Fibroblast of skin of right quadriceps (primary cell): ENCODE measurements around the gene TUBB2A.
"Not testable (repeated sequence)": the region's sequence is repeated elsewhere in the genome, so short reads cannot be mapped to it uniquely, and the experiment has no call there.

Experiments used
- DNase-seq: peaks from one replicate; pipeline ENCODE4 v3.0.0-alpha.2; 2013

The TUBB2A gene

GRCh38 chr6:3152689-3153088 lies 4.7 kb downstream of the TUBB2A start:
- no peak for DNase-seq

GRCh38 chr6:3151691-3152090 lies 5.7 kb downstream of the TUBB2A start:
- no peak for DNase-seq

GRCh38 chr6:3147914-3148757 lies 9.2 kb downstream of the TUBB2A start:
- DNase-seq, result no peak

- no peak for DNase-seq
Observed at GRCh38 chr6:3144571-3144970, 12.8 kb downstream of the TUBB2A start.

GRCh38 chr6:3143158-3143557 lies 14.2 kb downstream of the TUBB2A start:
- DNase-seq, result no peak

GRCh38 chr6:3142536-3142935 lies 14.8 kb downstream of the TUBB2A start:
- no peak for DNase-seq

- no peak for DNase-seq
Observed at GRCh38 chr6:3140201-3140600, 17.1 kb downstream of the TUBB2A start.

GRCh38 chr6:3139090-3139903 lies 18.0 kb downstream of the TUBB2A start:
- peak; percentile 66 for DNase-seq

GRCh38 chr6:3138341-3138740 lies 19.0 kb downstream of the TUBB2A start:
- DNase-seq, result peak; percentile 41

- DNase-seq, result not testable (repeated sequence)
Observed at GRCh38 chr6:3137873-3138272, 19.5 kb downstream of the TUBB2A start.

- DNase-seq, result peak; percentile 35
Observed at GRCh38 chr6:3137057-3137777, 20.1 kb downstream of the TUBB2A start.

- no peak for DNase-seq
Observed at GRCh38 chr6:3136292-3137011, 20.9 kb downstream of the TUBB2A start.

GRCh38 chr6:3135668-3136291 lies 21.6 kb downstream of the TUBB2A start:
- DNase-seq, result no peak

- no peak for DNase-seq
Observed at GRCh38 chr6:3133515-3133914, 23.8 kb downstream of the TUBB2A start.

GRCh38 chr6:3131695-3132094 lies 25.6 kb downstream of the TUBB2A start:
- no peak for DNase-seq

- no peak for DNase-seq
Observed at GRCh38 chr6:3128356-3129108, 28.8 kb downstream of the TUBB2A start.

- DNase-seq, result no peak
Observed at GRCh38 chr6:3125815-3126214, 31.5 kb downstream of the TUBB2A start.

- no peak for DNase-seq
Observed at GRCh38 chr6:3124667-3125066, 32.7 kb downstream of the TUBB2A start.

GRCh38 chr6:3122823-3123182 lies 34.5 kb downstream of the TUBB2A start:
- no peak for DNase-seq

- DNase-seq, result no peak
Observed at GRCh38 chr6:3120765-3121089, 36.6 kb downstream of the TUBB2A start.

- DNase-seq, result no peak
Observed at GRCh38 chr6:3119040-3119723, 38.2 kb downstream of the TUBB2A start.
